ENCODE results near the gene ARAP1. TPM values are rescaled to one million over a fixed set of nuclear protein-coding genes. Genes with fewer than 3 reads are reported as not detected.

The ARAP1 gene
- total RNA-seq, 2 experiments from 2014 or later, result 83.6 to 101 TPM

GRCh38 chr11:72786305-72787215, 34.4 kb upstream of the ARAP1 start:
- Mint-ChIP-seq H3K27ac (no peak overlapping the region), H3K4me1 (peaks cover 22% of the 10 kb centered on the region), H3K4me3 (no peak overlapping the region), H3K9me3 (no peaks in the 10 kb centered on the region), H3K27me3 (no peaks in the 10 kb centered on the region), H3K36me3 (ENCODE audit: low read depth) (no peaks in the 10 kb centered on the region)
- ChIA-PET POLR2A (no interaction called here), CTCF (interaction anchor here (0.6 to 1.8 kb wide), 9 partner anchors 11 to 283 kb away, joined by 3 to 7 read pairs (median 3); no protein-coding TSS in a partner anchor)
- no peak for DNase-seq

- Mint-ChIP-seq H3K4me1 (peaks cover 24% of the 10 kb centered on the region), H3K36me3 (ENCODE audit: low read depth) (no peaks in the 10 kb centered on the region), H3K27me3 (peaks cover 2% of the 10 kb centered on the region), H3K9me3 (no peaks in the 10 kb centered on the region), H3K27ac (no peak overlapping the region), H3K4me3 (no peak overlapping the region)
- DNase-seq, result no peak
- CTCF ChIA-PET, result interaction anchor here (5.3 kb wide), 1 partner anchor 9 kb away, joined by 29 read pairs; the partner anchor contains the start of gene STARD10
- POLR2A ChIA-PET, result no interaction called here
Measured at GRCh38 chr11:72784662-72785061, 32.5 kb upstream of the ARAP1 start.

GRCh38 chr11:72783144-72783905, 31.1 kb upstream of the ARAP1 start:
- H3K4me3 Mint-ChIP-seq, result no peak overlapping the region
- H3K27me3 Mint-ChIP-seq, result peaks cover 3% of the 10 kb centered on the region
- DNase-seq, result no peak
- ChIA-PET CTCF (interaction anchor here (0.8 to 5.3 kb wide), 8 partner anchors 10 to 58 kb away, joined by 3 to 29 read pairs (median 4); partner anchors contain the start of gene STARD10), POLR2A (no interaction called here)
- no peaks in the 10 kb centered on the region for H3K9me3 Mint-ChIP-seq
- peaks cover 24% of the 10 kb centered on the region for H3K4me1 Mint-ChIP-seq
- H3K27ac Mint-ChIP-seq, result no peak overlapping the region
- no peaks in the 10 kb centered on the region for H3K36me3 Mint-ChIP-seq (ENCODE audit: low read depth)

GRCh38 chr11:72782081-72782920, 30.1 kb upstream of the ARAP1 start:
- no peaks in the 10 kb centered on the region for H3K9me3 Mint-ChIP-seq
- POLR2A ChIA-PET, result no interaction called here
- H3K27ac Mint-ChIP-seq, result no peak overlapping the region
- DNase-seq, result no peak
- CTCF ChIA-PET, result interaction anchor here (0.8 to 5.3 kb wide), 8 partner anchors 11 to 57 kb away, joined by 3 to 29 read pairs (median 4); partner anchors contain the start of gene STARD10
- no peaks in the 10 kb centered on the region for H3K36me3 Mint-ChIP-seq (ENCODE audit: low read depth)
- H3K4me3 Mint-ChIP-seq, result peak overlapping the region; percentile 70
- peaks cover 3% of the 10 kb centered on the region for H3K27me3 Mint-ChIP-seq
- H3K4me1 Mint-ChIP-seq, result peaks cover 14% of the 10 kb centered on the region

GRCh38 chr11:72781313-72782080, 29.3 kb upstream of the ARAP1 start:
- H3K27me3 Mint-ChIP-seq, result peaks cover 3% of the 10 kb centered on the region
- H3K9me3 Mint-ChIP-seq, result no peaks in the 10 kb centered on the region
- peaks cover 12% of the 10 kb centered on the region for H3K4me1 Mint-ChIP-seq
- POLR2A ChIA-PET, result no interaction called here
- CTCF ChIA-PET, result interaction anchor here (1.3 to 5.3 kb wide), 3 partner anchors 12 to 17 kb away, joined by 4 to 29 read pairs (median 4); partner anchors contain the start of gene STARD10
- peak overlapping the region; percentile 70 for H3K4me3 Mint-ChIP-seq
- DNase-seq, result peak; percentile 40
- H3K27ac Mint-ChIP-seq, result no peak overlapping the region
- no peaks in the 10 kb centered on the region for H3K36me3 Mint-ChIP-seq (ENCODE audit: low read depth)

GRCh38 chr11:72781063-72781312, 28.8 kb upstream of the ARAP1 start:
- H3K27ac Mint-ChIP-seq, result no peak overlapping the region
- H3K4me1 Mint-ChIP-seq, result peaks cover 13% of the 10 kb centered on the region
- H3K9me3 Mint-ChIP-seq, result no peaks in the 10 kb centered on the region
- no peak for DNase-seq
- ChIA-PET CTCF (interaction anchor here (0.6 to 5.3 kb wide), 2 partner anchors 12 to 31 kb away, joined by 3 to 29 read pairs; partner anchors contain the start of gene STARD10), POLR2A (no interaction called here)
- peaks cover 3% of the 10 kb centered on the region for H3K27me3 Mint-ChIP-seq
- H3K4me3 Mint-ChIP-seq, result peak overlapping the region; percentile 63
- no peaks in the 10 kb centered on the region for H3K36me3 Mint-ChIP-seq (ENCODE audit: low read depth)

GRCh38 chr11:72780296-72781062, 28.3 kb upstream of the ARAP1 start:
- H3K36me3 Mint-ChIP-seq (ENCODE audit: low read depth), result no peaks in the 10 kb centered on the region
- H3K27me3 Mint-ChIP-seq, result peaks cover 3% of the 10 kb centered on the region
- peak overlapping the region; percentile 63 for H3K4me3 Mint-ChIP-seq
- DNase-seq, result no peak
- no peaks in the 10 kb centered on the region for H3K9me3 Mint-ChIP-seq
- H3K27ac Mint-ChIP-seq, result no peak overlapping the region
- ChIA-PET CTCF (interaction anchor here (0.6 to 5.3 kb wide), 2 partner anchors 13 to 31 kb away, joined by 3 to 29 read pairs; partner anchors contain the start of gene STARD10), POLR2A (no interaction called here)
- peaks cover 13% of the 10 kb centered on the region for H3K4me1 Mint-ChIP-seq

GRCh38 chr11:72779495-72780128, 27.4 kb upstream of the ARAP1 start:
- Mint-ChIP-seq H3K27ac (no peak overlapping the region), H3K4me1 (peaks cover 13% of the 10 kb centered on the region), H3K4me3 (peak overlapping the region; percentile 30), H3K9me3 (no peaks in the 10 kb centered on the region), H3K27me3 (peaks cover 3% of the 10 kb centered on the region), H3K36me3 (ENCODE audit: low read depth) (no peaks in the 10 kb centered on the region)
- no peak for DNase-seq
- CTCF ChIA-PET, result interaction anchor here (0.7 to 2.7 kb wide), 2 partner anchors 9 to 54 kb away, joined by 3 to 12 read pairs; no protein-coding TSS in a partner anchor
- POLR2A ChIA-PET, result no interaction called here

GRCh38 chr11:72778535-72779494, 26.6 kb upstream of the ARAP1 start:
- Mint-ChIP-seq H3K4me3 (no peak overlapping the region), H3K9me3 (no peaks in the 10 kb centered on the region)

GRCh38 chr11:72777755-72778278, 25.6 kb upstream of the ARAP1 start:
- ChIA-PET POLR2A (no interaction called here), CTCF (interaction anchor here (0.9 to 2.7 kb wide), 6 partner anchors 9 to 27 kb away, joined by 3 to 12 read pairs (median 6); partner anchors contain the start of gene STARD10)
- Mint-ChIP-seq H3K9me3 (no peaks in the 10 kb centered on the region), H3K4me3 (no peak overlapping the region), H3K27ac (no peak overlapping the region), H3K27me3 (peaks cover 3% of the 10 kb centered on the region), H3K4me1 (peaks cover 13% of the 10 kb centered on the region), H3K36me3 (ENCODE audit: low read depth) (no peaks in the 10 kb centered on the region)
- no peak for DNase-seq

More at GRCh38 chr11:72778535-72779494, 26.6 kb upstream of the ARAP1 start:
- no peak for DNase-seq
- Mint-ChIP-seq H3K4me1 (peaks cover 13% of the 10 kb centered on the region), H3K27ac (no peak overlapping the region), H3K27me3 (peaks cover 3% of the 10 kb centered on the region), H3K36me3 (ENCODE audit: low read depth) (no peaks in the 10 kb centered on the region)
- POLR2A ChIA-PET, result no interaction called here
- CTCF ChIA-PET, result interaction anchor here (0.7 to 2.7 kb wide), 6 partner anchors 10 to 54 kb away, joined by 3 to 12 read pairs (median 4); partner anchors contain the start of gene STARD10
